Activated naive CD4-positive, alpha-beta T cell treated with anti-CD3 and anti-CD28 coated beads for 36 hours (primary cell): ENCODE measurements around the gene AFG3L2. TPM values are rescaled to one million over a fixed set of nuclear protein-coding genes. Genes with fewer than 3 reads are reported as not detected.

Experiments used
- CTCF ChIA-PET: fragments of 350-600 bp; sonication (Branson Sonifier 250); formaldehyde crosslinking; loops from one replicate; lab custom pipeline; 2021; ENCODE audit warnings: antibody characterized with exemption; lab: Charles Lee
- DNase-seq: peaks from one replicate; pipeline ENCODE4 v3.0.0-alpha.2; 2020
- H3K27ac Mint-ChIP-seq: one replicate; pipeline ENCODE4 v1.8.0; 2021; ENCODE audit warnings: mild to moderate bottlenecking, mixed read lengths
- H3K27me3 Mint-ChIP-seq: one replicate; pipeline ENCODE4 v1.8.0; 2021; ENCODE audit warnings: low read depth, mixed read lengths
- H3K36me3 Mint-ChIP-seq: one replicate; pipeline ENCODE4 v1.8.0; 2021; ENCODE audit warnings: low read depth, mixed read lengths
- H3K4me1 Mint-ChIP-seq: one replicate; pipeline ENCODE4 v1.8.0; 2021; ENCODE audit warnings: low read depth, mixed read lengths
- H3K4me3 Mint-ChIP-seq: one replicate; pipeline ENCODE4 v1.8.0; 2021; ENCODE audit warnings: mild to moderate bottlenecking, moderate library complexity, mixed read lengths
- H3K9me3 Mint-ChIP-seq: one replicate; pipeline ENCODE4 v1.8.0; 2021; ENCODE audit warnings: mixed read lengths
- intact Hi-C: fragments of 100-400 bp; cut with micrococcal nuclease; formaldehyde crosslinking; loops from one replicate; pipeline ENCODE4 v1.15.1; 2023
- total RNA-seq, 2 experiments: library from RNA; stranded (reverse); gene quantifications; one replicate each; pipeline ENCODE4 v1.2.3, GENCODE V29; 2021

The AFG3L2 gene
- total RNA-seq, 2 experiments from 2014 or later = 41.8 to 42.9 TPM

DNA sequence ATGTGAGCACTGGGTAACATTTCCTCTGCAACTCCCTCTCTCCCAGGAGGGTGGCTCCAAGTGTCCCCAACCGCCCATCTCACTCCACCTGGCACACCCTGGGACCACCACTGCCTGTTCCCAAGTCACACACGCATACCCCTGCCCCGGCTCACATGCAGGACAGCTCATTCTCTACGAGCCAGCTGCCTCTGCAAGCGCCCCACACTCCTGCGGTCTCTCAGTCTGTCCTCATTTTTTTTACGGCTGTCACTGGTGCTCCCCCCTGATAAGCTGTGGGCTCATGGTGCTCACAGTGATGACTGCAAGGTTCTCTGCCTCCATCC, 30.8 kb downstream of the AFG3L2 start:
- H3K36me3 Mint-ChIP-seq = peaks cover 57% of the 10 kb centered on the region
- no peak overlapping the region for H3K4me3 Mint-ChIP-seq
- no peak for DNase-seq
- no peaks in the 10 kb centered on the region for H3K4me1 Mint-ChIP-seq
- H3K9me3 Mint-ChIP-seq = no peaks in the 10 kb centered on the region
- H3K27me3 Mint-ChIP-seq = no peaks in the 10 kb centered on the region
- CTCF ChIA-PET = interaction anchor here (1.4 kb wide), 1 partner anchor 18 kb away, joined by 4 read pairs; no protein-coding TSS in a partner anchor
- intact Hi-C loops = no loop called here
- H3K27ac Mint-ChIP-seq = peak overlapping the region; percentile 17

DNA sequence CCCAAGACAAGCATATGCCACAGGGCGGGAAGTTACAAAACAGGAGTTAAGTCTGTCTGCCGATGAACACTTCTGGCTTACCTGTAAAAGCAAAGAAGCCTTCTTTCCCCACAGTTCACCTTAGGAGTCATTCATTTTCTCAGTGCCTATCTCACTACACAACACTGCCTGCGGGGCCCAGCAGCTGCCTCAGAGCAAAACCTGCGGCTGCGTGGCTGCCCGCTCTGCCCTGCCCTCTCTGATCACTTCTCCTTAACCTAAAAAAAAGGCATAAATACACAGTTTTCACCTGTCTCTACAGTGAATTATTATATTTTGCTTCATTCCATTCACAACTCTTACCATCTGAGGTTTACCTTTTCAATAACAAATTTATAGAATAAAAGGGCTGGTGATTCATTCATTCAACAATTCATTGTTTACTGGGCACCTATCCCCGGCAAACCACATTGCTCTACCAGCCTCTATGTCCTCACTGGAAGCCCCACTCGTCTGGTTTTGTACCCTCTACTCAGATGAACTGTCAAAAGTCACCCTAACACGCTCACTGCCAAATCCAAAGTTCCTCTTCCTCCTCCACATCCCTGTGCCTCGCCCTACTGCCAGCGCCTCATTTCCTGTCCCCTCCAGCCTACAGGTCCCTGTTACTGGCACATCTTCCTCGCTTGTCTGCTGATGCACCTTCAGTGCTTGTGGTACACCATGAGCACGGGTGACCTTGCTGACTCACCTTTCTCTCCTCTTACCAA, 31.4 kb downstream of the AFG3L2 start:
- CTCF ChIA-PET = interaction anchor here (1.4 kb wide), 1 partner anchor 17 kb away, joined by 4 read pairs; no protein-coding TSS in a partner anchor
- DNase-seq = no peak
- Mint-ChIP-seq H3K36me3 (peaks cover 53% of the 10 kb centered on the region), H3K27me3 (no peaks in the 10 kb centered on the region), H3K4me1 (no peaks in the 10 kb centered on the region), H3K9me3 (no peaks in the 10 kb centered on the region), H3K27ac (peak overlapping the region; percentile 17), H3K4me3 (no peak overlapping the region)
- intact Hi-C loops = no loop called here

GRCh38 chr18:12342661-12343060, 34.4 kb downstream of the AFG3L2 start:
- Mint-ChIP-seq H3K36me3 (peaks cover 44% of the 10 kb centered on the region), H3K9me3 (no peaks in the 10 kb centered on the region), H3K4me1 (no peaks in the 10 kb centered on the region), H3K27ac (no peak overlapping the region), H3K4me3 (no peak overlapping the region), H3K27me3 (no peaks in the 10 kb centered on the region)
- DNase-seq = no peak
- CTCF ChIA-PET = interaction anchor here (0.6 to 1.0 kb wide), 2 partner anchors 15 to 246 kb away, joined by 3 to 5 read pairs; no protein-coding TSS in a partner anchor
- intact Hi-C loops = no loop called here

- H3K36me3 Mint-ChIP-seq = peaks cover 45% of the 10 kb centered on the region
Measured at GRCh38 chr18:12340945-12341660, 35.9 kb downstream of the AFG3L2 start.

DNA sequence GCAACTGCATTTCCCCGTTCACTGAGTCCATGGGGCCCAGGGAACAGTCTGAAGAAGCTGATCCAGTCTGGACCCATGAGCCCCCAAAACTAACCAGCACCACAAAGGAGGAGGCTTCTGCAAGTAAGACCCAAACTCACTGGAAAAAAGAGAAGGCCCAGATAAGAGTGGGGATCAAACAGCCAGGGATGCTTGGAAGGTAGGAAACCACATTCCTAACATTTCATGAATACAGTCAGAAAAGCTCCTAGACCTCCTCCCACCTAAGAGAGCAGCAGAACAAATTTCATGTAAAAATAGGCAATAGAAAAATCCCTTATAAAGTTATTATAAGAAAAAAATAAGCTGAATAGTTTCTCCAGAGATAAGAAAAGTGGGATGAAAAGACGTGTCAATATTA, 38.6 kb downstream of the AFG3L2 start:
- no peak overlapping the region for H3K4me3 Mint-ChIP-seq
- no peaks in the 10 kb centered on the region for H3K27me3 Mint-ChIP-seq
- intact Hi-C loops = no loop called here
- H3K4me1 Mint-ChIP-seq = no peaks in the 10 kb centered on the region
- H3K27ac Mint-ChIP-seq = no peak overlapping the region
- CTCF ChIA-PET = interaction anchor here (1.1 kb wide), 1 partner anchor 11 kb away, joined by 5 read pairs; no protein-coding TSS in a partner anchor
- DNase-seq = no peak
- H3K9me3 Mint-ChIP-seq = no peaks in the 10 kb centered on the region
- peaks cover 43% of the 10 kb centered on the region for H3K36me3 Mint-ChIP-seq

More at GRCh38 chr18:12340945-12341660, 35.9 kb downstream of the AFG3L2 start:
- H3K4me1 Mint-ChIP-seq = no peaks in the 10 kb centered on the region
- no peak overlapping the region for H3K27ac Mint-ChIP-seq
- H3K9me3 Mint-ChIP-seq = no peaks in the 10 kb centered on the region
- no peak for DNase-seq
- H3K27me3 Mint-ChIP-seq = no peaks in the 10 kb centered on the region
- intact Hi-C loops = no loop called here
- no peak overlapping the region for H3K4me3 Mint-ChIP-seq
- CTCF ChIA-PET = no interaction called here

DNA sequence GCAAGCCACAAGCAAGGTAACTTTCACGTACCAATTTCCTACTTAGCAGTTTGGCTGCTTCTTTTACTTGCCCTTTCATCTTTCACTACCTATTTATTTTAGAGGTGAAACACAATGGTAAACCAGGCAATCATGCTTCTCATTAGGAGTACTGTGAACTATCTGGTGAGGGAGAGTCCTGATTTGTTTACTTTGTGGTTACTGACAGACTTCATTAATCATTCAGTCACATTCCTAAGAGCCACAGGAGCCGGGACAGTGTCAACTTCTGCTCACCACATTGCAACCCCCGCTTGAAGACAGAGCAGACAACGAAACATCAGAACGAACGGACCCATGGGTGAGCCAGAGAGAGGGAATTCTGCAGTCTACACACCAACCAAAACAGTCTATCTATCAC, 40.1 kb downstream of the AFG3L2 start:
- Mint-ChIP-seq H3K36me3 (peaks cover 30% of the 10 kb centered on the region), H3K27me3 (no peaks in the 10 kb centered on the region), H3K4me1 (no peaks in the 10 kb centered on the region), H3K9me3 (no peaks in the 10 kb centered on the region), H3K4me3 (no peak overlapping the region), H3K27ac (no peak overlapping the region)
- intact Hi-C loops = no loop called here
- no peak for DNase-seq
- CTCF ChIA-PET = no interaction called here

DNA sequence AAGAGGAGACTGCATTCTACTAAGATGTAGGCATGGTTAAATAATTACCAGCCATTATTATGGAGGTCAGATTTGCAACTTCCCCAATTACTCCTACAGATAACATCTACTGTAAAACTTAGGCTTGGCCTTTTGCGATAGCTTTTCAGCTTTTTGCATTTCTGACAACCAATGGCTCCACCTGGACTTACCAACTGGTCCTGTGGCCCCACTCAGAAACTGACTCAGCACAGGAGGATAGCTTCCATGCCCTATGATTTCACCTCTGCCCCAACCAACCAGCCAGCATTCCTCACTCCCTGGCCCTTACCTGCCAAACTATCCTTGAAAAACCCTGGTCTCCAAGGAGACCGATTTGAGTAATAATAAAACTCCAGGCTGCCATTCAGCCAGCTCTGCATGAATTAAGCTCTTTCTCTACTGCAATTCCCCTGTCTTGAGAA, 40.8 kb downstream of the AFG3L2 start:
- CTCF ChIA-PET = no interaction called here
- H3K4me1 Mint-ChIP-seq = no peaks in the 10 kb centered on the region
- DNase-seq = no peak
- H3K9me3 Mint-ChIP-seq = no peaks in the 10 kb centered on the region
- peaks cover 28% of the 10 kb centered on the region for H3K36me3 Mint-ChIP-seq
- no peak overlapping the region for H3K4me3 Mint-ChIP-seq
- intact Hi-C loops = no loop called here
- H3K27ac Mint-ChIP-seq = no peak overlapping the region
- H3K27me3 Mint-ChIP-seq = no peaks in the 10 kb centered on the region

DNA sequence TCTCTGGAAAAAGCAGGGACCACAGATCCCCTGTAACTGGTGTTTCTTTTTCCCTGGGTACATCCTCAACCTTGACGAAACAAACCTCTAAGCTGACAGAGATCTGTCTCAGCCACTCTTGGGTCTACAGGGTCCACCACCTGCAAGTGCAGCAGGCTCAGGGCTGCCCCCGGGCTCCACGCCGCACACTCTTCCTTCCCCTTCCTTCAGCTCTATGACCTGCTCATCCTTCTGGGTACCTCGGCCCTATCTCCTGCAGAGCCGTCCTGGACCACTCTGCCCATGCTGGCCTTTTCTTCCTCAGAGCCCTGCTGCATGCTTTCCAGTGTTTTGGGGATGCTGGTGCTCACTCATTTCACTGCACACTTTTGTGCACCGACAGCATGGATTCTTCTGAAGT, 41.5 kb downstream of the AFG3L2 start:
- Mint-ChIP-seq H3K27ac (no peak overlapping the region), H3K36me3 (peaks cover 29% of the 10 kb centered on the region), H3K4me3 (no peak overlapping the region), H3K9me3 (no peaks in the 10 kb centered on the region), H3K27me3 (no peaks in the 10 kb centered on the region), H3K4me1 (no peaks in the 10 kb centered on the region)
- intact Hi-C loops = no loop called here
- no peak for DNase-seq
- CTCF ChIA-PET = interaction anchor here (1.1 kb wide), 1 partner anchor 33 kb away, joined by 3 read pairs; no protein-coding TSS in a partner anchor

DNA sequence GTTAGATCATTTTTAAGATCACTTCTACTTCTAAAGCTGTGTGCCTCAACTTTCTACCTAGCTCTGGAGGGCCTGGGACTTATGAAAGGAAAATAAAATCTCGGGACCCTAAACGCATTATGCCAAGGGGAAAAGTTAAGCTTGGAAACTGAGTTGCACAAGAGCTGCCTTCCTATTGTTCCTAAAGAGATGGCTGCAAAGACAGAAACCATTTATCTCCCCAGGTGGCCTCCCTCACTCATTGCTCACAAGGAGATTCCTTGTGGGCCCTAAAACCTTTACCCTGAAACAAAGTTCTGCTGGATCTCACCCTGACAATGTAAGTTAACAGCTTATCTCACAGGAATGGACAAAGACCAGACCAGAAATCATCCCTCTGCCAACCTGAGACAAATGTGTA, 42.2 kb downstream of the AFG3L2 start:
- CTCF ChIA-PET = interaction anchor here (0.6 to 1.1 kb wide), 2 partner anchors 34 to 190 kb away, joined by 3 read pairs; no protein-coding TSS in a partner anchor
- H3K27ac Mint-ChIP-seq = no peak overlapping the region
- no peak for DNase-seq
- intact Hi-C loops = no loop called here
- H3K9me3 Mint-ChIP-seq = no peaks in the 10 kb centered on the region
- peaks cover 31% of the 10 kb centered on the region for H3K36me3 Mint-ChIP-seq
- no peaks in the 10 kb centered on the region for H3K27me3 Mint-ChIP-seq
- no peak overlapping the region for H3K4me3 Mint-ChIP-seq
- H3K4me1 Mint-ChIP-seq = no peaks in the 10 kb centered on the region

- intact Hi-C loops = no loop called here
- peaks cover 35% of the 10 kb centered on the region for H3K36me3 Mint-ChIP-seq
- H3K4me3 Mint-ChIP-seq = no peak overlapping the region
- H3K27ac Mint-ChIP-seq = no peak overlapping the region
- H3K4me1 Mint-ChIP-seq = no peaks in the 10 kb centered on the region
- no peak for DNase-seq
- no peaks in the 10 kb centered on the region for H3K27me3 Mint-ChIP-seq
- H3K9me3 Mint-ChIP-seq = no peaks in the 10 kb centered on the region
- CTCF ChIA-PET = interaction anchor here (1.1 kb wide), 1 partner anchor 34 kb away, joined by 3 read pairs; no protein-coding TSS in a partner anchor
Measured at GRCh38 chr18:12334366-12334808, 42.6 kb downstream of the AFG3L2 start.

DNA sequence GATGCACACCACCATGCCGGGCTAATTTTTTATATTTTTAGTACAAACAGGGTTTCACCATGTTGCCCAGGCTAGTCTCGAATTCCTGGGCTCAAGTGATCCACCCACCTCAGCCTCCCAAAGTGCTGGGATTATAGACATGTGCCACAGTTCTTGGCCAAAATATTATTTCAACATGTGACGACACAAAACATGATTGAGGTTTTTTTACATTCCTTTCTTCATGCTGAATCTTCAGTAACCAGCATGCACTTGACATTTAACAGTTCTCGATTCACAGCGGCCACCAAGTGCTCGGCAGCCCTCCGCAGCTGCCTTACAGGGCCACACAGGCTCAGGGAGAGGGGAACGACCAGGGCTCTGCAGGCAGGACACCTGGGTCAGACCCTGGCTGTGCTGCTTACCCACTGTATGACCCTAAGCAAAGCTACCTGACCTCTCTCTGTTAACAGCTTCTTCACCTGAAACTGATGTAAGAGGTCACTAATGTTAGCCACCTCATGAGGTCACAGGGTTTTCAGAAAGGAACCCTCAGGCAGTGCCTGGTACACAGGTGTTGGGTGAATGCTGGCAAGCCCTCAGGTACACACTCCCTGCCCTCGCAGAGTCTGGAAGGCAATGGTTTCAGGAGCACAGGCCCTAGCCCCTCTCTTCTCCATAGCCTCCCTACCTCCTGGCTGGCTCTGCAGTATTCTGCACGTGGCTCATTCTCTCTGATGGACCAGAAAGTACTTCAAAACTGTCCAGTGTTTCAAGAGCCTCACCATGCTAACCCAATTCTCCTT, 43.3 kb downstream of the AFG3L2 start:
- intact Hi-C loops = no loop called here
- Mint-ChIP-seq H3K4me1 (no peaks in the 10 kb centered on the region), H3K27me3 (no peaks in the 10 kb centered on the region), H3K9me3 (no peaks in the 10 kb centered on the region), H3K27ac (no peak overlapping the region), H3K4me3 (no peak overlapping the region), H3K36me3 (peaks cover 35% of the 10 kb centered on the region)
- CTCF ChIA-PET = no interaction called here
- no peak for DNase-seq

DNA sequence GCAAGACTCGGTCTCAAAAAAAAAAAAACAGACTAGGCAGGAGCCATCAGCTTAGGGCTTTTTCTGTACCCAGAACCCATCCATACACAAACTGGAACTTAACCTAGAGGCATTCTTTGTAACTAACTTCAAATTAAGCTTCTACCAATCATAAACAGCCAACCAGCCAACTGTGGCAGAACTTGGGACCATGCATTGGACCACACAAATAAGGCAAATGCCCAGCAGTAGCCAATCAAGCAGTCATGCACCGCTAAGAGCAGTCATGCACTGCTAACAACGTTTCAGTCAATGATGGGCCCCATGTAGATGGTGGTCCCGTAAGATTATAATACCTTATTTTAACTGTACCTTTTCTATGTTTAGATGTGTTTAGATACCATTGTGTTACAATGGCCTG, 46.3 kb downstream of the AFG3L2 start:
- H3K36me3 Mint-ChIP-seq = peaks cover 43% of the 10 kb centered on the region
- CTCF ChIA-PET = no interaction called here
- intact Hi-C loops = no loop called here

More for the DNA sequence above, 46.3 kb downstream of the AFG3L2 start:
- no peak for DNase-seq
- no peaks in the 10 kb centered on the region for H3K27me3 Mint-ChIP-seq
- no peak overlapping the region for H3K27ac Mint-ChIP-seq
- no peaks in the 10 kb centered on the region for H3K9me3 Mint-ChIP-seq
- H3K4me1 Mint-ChIP-seq = no peaks in the 10 kb centered on the region
- no peak overlapping the region for H3K4me3 Mint-ChIP-seq
